NK-92 (cell line): ENCODE results near the gene TRMT10A.
"Not testable (repeated sequence)": the region's sequence is repeated elsewhere in the genome, so short reads cannot be mapped to it uniquely, and the experiment has no call there.

ENCODE experiments used
- DNase-seq: peaks from one replicate; lab custom pipeline; 2025; ENCODE audit not compliant: unreplicated experiment; lab: John Stamatoyannopoulos, UW

Gene TRMT10A

DNA sequence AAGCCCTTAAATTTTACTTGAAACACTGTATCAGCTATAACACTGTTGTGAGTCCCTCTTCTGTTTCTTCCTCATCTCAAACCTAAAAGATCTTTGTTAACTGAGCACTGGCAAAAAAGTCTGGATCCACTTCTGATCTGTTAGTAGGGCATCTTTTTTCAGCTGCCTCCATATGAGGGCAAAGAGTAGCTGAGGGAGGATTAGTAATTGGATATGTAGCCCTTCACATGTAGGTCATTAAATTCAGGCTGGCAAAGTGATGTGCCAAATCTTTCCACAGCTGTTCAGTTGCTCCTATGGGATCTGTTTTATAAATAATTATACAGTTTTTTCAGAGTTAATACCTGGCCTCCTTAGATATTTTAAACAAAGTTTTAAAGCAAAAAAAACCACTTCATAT is 1.1 kb upstream of the TRMT10A start:
- DNase-seq, result no peak

DNA sequence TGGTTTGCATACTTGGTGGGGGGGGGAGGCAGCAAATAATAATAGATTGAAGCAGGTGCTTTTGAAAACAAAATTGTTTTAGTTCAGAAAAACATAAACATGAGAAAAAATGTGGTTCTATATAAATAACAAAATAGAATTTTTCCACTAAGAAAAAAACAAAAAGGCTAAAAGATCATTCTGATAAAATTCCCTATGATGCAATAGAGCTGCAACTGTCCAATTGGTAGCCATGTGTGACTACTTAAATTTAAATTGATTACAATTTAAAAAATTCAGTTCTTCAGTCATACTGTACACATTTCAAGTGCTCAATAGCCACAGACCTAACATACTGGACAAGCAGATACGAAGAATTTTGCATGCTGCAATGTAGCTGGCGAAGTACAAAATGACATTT is 11.0 kb downstream of the TRMT10A start:
- no peak for DNase-seq

DNA sequence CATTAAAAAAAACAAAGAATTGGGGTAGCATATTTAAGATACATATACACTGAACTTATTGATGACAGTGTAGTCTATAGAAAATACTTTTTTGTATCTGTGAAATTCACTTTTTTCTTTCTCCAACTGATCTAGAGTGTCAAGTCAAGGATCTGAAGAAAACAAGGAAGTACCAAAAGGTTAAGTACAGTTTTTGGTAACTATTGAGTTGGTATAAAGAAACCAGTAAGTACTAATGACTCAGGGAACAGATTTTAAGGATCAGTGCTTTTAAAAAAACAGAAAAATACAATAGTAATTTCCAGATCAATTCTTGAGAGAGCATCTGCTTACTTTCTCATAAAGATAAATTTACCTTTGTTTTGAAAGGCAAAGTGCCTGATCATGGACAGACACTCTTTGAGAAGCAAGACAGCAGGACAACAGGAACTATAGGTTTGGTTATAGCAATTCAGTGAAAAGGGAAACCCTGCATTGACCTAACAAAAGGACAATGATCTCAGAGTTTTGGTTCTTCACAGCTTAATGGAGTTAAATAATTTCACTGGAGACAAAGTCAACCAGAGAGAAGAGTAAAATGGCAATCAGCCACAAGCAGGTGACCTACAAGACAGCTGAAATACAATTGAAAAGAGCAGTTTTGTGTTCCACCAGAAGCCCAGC is 23.4 kb downstream of the TRMT10A start:
- no peak for DNase-seq

DNA sequence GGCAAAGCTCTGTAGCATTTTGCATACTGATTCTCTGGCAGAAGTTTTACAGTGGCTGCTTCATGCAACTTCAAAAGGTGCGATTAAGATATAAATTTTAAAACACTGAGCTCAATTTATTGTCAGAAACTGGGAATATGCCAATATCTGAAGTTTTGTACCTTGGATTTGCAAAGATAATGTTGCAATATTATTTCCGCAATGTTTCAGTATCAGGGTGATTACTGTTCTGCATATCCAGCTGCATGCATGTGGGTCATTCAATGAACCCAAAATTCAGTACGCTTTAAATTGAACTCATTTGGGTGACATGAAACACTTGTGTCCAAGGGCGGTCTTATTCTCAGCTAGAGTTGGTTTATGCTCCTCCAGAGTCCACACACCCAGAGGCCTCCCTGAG is 26.2 kb downstream of the TRMT10A start:
- no peak for DNase-seq

DNA sequence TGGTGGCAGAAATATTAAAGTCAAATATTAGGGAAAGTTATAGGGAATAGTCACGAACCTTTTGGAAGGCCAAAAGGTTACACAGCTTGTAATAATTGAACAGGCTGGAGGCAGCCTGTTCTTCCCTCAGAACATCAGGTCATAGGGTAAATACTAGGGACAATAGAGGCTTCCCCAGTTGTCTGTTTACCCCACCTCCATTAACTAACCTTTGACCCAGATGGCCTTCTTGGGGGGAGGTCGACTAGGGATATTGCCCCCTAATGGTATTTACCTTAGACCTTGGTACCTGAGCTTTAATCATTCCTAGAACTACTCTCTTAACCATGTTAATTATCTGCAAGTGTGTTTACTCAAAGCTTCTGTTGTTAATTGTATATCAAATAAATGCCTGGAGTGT is 27.0 kb downstream of the TRMT10A start:
- no peak for DNase-seq

DNA sequence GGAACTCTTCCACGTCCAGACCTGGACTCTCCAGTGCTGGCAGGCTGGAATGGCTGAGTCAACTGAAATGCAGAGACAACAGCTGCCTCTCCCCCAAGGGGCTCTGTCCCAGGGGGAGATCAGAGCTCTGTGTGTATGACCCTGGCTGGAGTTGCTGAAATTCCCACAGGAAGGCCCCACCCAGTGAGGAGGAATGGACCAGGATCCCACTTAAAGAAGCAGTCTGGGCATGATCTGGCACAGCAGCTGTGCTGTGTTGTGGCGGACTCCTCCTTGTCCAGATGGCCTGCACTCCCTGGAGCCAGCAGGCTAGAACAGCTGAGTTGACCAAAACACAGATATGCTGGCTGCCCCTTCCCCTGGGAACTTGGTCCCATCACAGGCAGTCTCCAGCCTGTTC is 27.6 kb downstream of the TRMT10A start:
- DNase-seq, result no peak

DNA sequence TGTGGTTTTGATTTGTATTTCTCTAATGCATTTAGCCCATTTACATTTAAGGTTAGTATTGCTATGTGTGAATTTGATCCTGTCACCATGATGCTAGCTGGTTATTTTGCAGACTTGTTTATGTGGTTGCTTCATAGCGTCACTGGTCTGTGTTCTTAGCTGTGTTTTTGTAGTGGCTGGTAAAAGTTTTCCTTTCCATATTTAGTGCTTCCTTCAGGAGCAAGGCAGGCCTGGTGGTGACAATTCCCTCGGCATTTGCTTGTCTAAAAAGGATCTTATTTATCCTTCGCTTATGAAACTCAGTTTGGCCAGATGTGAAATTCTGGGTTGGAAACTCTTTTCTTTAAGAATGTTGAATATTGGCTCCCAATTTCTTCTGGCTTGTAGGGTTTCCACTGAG is 29.1 kb downstream of the TRMT10A start:
- DNase-seq, result not testable (repeated sequence)

DNA sequence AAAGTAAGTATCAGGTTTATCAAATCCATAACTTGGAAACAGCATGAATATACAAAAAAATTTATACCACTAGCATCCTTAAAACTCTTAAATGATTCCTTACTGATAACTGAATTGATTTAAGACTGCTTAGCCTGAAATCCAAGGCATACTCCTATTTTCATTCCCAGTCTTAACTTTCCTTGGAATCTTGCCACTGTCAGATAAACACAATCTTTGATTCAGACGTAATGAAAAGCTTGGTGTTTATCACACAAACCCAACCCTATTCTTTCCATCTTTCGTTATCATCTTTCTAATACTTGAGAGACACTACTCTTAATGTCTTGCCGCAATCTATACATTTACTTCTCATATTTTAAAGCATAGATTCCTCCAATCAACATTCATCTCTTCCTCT is 33.9 kb downstream of the TRMT10A start:
- no peak for DNase-seq

DNA sequence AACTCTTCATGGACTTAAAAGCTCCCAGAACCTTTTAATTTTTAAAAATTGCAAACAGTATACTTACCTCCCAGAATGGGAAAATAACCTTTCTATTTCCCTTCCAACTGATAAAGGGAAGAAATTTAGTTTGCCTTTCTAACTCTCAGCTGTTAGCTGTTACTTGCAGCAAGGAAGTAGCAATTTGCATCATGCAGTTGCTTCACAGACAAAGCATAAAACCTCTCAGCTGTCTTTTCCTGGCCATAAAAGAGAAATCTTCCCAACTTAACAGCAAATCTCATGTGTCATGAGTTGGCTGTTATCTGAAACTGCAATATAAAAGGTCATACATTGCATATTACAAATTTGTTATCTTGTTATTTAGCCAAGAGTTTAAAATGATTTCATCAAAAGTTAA is 34.6 kb downstream of the TRMT10A start:
- no peak for DNase-seq

DNA sequence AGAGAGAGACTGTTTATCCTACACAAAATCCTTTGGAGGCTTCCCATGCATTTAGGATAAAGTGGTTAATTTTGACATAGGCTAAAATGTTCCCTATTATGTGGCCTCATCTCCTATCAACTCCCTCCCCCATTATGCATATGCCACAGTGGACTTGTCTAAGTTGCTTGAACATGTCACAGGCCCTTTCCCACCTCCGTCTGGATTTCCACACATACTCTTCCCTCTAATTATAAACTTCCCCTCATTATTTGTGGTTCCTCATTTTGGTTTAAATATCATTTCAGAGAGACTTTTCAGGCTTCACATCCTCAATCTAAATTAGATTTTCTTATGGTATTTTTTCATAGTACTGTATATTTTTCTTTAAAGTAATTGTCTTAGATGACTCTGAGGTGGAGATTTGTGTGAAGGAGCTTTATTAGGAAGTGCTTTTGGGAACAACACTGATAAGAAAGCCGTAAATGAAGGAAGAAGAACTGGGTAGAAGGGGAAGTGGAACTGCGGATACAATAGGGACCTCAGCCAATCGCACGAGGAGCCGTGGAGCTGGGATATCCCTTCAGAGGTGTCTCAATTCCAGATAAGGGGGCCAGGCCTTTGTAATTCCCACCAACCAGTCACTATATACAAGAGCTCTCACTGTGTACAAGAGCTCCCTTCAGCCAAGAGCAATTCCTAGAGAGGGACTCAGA is 45.1 kb downstream of the TRMT10A start:
- DNase-seq, result no peak

DNA sequence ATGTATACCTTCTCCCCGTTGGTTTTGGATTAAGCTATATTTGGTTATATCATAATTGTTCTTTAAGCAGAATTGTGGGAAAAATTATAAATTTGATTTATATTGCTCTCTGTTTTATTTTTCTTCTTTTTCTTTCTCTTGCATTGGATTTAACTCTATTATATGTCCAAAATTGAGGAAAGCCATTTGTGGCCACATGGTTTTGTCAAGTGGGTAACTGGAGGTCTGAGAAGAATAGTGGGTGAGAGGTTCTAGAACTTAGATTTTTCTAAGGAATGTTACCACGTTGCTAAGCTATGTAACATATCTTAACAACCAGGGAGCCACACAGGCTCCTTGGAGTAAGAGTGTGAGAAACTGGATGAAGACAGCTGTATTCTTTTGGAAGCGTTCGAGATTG is 53.1 kb downstream of the TRMT10A start, which contains the start of gene C4orf17:
C4orf17 (plus strand) TSS at position 301 of the 400 bp plus-strand sequence. CDS start 2,061 bp downstream, outside the sequence.
- DNase-seq, result no peak

DNA sequence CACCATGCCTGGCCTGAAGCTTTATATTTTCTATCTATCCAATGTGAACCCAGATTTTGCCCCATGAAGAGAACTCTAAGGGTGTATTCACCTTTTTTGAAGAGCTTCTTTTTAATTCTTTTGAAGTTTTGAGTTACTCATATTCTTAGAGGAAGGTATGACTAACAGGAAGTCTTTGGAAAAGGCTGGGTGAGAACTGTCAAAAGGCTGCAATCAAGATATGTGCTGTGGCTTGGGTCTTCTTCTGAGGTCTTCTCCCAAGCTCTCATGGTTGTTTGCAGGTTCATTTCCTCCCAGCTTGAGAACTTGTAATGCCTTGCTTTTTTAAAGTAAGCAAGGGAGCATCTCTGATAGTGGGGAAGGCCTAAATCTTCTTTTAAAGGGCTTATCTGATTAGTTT is 56.1 kb downstream of the TRMT10A start:
- DNase-seq, result no peak

DNA sequence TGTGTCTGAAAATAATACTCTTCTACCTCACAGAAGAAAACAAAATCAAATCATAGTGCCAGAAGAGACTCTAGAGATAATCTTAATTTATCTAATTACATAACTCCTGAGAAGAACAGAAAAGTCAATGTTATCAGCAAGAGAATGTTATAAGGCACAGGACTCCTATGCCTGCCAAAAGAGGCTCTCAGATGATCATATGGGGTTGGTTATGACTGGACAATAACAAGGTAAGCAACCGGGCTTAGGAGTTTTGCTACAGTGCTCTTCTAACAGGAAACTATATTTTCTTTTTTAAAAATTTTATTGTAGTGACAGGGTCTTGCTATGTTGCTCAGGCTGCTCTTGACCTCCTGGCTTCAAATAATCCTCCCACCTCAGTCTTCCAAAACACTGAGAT is 56.5 kb downstream of the TRMT10A start:
- DNase-seq, result no peak

DNA sequence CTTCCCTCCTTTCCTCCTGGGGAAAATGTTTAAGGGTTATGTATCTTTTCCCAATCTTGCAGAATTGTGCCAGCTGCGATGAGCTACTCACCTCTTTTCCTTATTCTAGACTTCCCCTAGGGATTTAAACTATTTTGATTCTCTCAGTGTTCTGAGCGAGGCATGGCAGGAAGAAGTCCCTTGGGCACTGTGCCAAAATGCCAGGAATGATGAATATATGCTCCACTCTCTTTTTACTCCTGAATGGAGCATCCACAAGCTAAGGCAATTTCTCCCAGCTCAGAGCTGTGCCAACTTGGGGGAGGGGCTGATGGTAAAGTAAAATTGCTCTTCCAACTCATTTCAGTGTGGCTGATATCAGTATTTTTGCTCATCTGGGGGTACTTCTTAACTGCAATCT is 57.1 kb downstream of the TRMT10A start:
- no peak for DNase-seq

DNA sequence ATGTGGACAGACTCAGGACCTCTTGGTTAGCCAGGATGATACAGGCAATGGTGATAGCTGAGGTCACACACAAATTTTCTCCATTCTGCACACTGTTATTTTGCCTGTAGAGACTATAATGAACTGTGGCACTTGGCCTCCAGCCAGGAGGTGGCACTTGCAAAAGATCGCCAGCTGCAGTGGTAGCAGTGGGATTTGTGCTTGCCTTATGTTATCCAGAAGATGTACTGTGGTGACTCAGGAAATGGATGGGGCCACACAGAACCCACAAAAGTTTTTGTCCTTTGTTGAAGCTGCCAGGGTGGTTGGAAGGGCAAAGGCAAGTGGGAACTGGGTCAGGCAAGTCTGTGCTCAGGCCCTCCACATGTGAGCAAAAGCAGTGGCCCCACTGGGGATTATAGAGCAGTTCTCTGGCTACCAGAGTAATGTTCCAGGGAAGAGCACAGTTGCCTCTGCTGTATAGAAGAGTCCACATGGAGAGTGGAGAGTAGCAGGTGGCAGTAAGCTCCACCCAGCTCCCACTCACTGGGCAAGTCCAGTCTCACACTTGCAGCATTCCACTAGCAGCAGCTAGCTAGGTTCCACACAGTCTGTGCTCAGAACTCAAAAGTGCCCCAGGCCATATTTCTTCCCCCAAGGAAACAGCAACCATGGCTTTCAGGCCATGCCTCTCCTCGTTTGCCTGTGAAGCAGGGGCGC is 58.9 kb downstream of the TRMT10A start:
- no peak for DNase-seq
